ENCODE results near the gene NAA40.

NAA40 gene

GRCh38 chr11:63917692-63918506, 20.9 kb upstream of the NAA40 start:
- Histone ChIP-seq H3K79me2 (ENCODE audit: insufficient read depth, low read length) (no peaks in the 10 kb centered on the region), H3K27me3 (ENCODE audit: insufficient read depth, low read length, poor library complexity, severe bottlenecking) (no peaks in the 10 kb centered on the region), H4K20me1 (ENCODE audit: insufficient read depth, low read length, poor library complexity, severe bottlenecking) (no peaks in the 10 kb centered on the region), H3K4me3 (ENCODE audit: low read length, poor library complexity, severe bottlenecking) (peak overlapping the region; percentile 87), H3K9me3 (ENCODE audit: insufficient read depth, low read depth, low read length) (no peaks in the 10 kb centered on the region), H3F3A (ENCODE audit: low read depth) (no peaks in the 10 kb centered on the region), H3K4me2 (ENCODE audit: low read depth, low read length, poor library complexity, severe bottlenecking) (peak overlapping the region; percentile 73), H3K9ac (ENCODE audit: low read depth, low read length, poor library complexity, severe bottlenecking) (peak overlapping the region; percentile 66), H2AFZ (ENCODE audit: low read length) (0 out of 2 replicates have a peak overlapping the region, but pooled peaks have one; percentile 81), H3K36me3 (ENCODE audit: insufficient read depth, low read length) (no peaks in the 10 kb centered on the region), H3K4me1 (ENCODE audit: insufficient read depth, low read length, poor library complexity, severe bottlenecking) (peaks cover 14% of the 10 kb centered on the region), H3K9me2 (replicated peaks; ENCODE audit: low read depth, low read length) (no peaks in the 10 kb centered on the region)
- TF ChIP-seq CTCF (conservative IDR thresholded peaks at IDR 0.05; ENCODE audit: low read length) (no peak), EZH2phosphoT487 (IDR thresholded peaks at IDR 0.05; ENCODE audit: borderline replicate concordance) (no peak)

- Histone ChIP-seq H3K79me2 (ENCODE audit: insufficient read depth, low read length) (no peaks in the 10 kb centered on the region), H3K36me3 (ENCODE audit: insufficient read depth, low read length) (no peaks in the 10 kb centered on the region), H3K9ac (ENCODE audit: low read depth, low read length, poor library complexity, severe bottlenecking) (no peak overlapping the region), H3K4me3 (ENCODE audit: low read length, poor library complexity, severe bottlenecking) (no peak overlapping the region), H3K4me1 (ENCODE audit: insufficient read depth, low read length, poor library complexity, severe bottlenecking) (peaks cover 14% of the 10 kb centered on the region), H3K9me2 (replicated peaks; ENCODE audit: low read depth, low read length) (no peaks in the 10 kb centered on the region), H4K20me1 (ENCODE audit: insufficient read depth, low read length, poor library complexity, severe bottlenecking) (no peaks in the 10 kb centered on the region), H3K9me3 (ENCODE audit: insufficient read depth, low read depth, low read length) (no peaks in the 10 kb centered on the region), H3K4me2 (ENCODE audit: low read depth, low read length, poor library complexity, severe bottlenecking) (no peak overlapping the region), H2AFZ (ENCODE audit: low read length) (no peak overlapping the region), H3K27me3 (ENCODE audit: insufficient read depth, low read length, poor library complexity, severe bottlenecking) (no peaks in the 10 kb centered on the region), H3F3A (ENCODE audit: low read depth) (no peaks in the 10 kb centered on the region)
- TF ChIP-seq CTCF (conservative IDR thresholded peaks at IDR 0.05; ENCODE audit: low read length) (no peak), EZH2phosphoT487 (IDR thresholded peaks at IDR 0.05; ENCODE audit: borderline replicate concordance) (no peak)
Measured at GRCh38 chr11:63918507-63919191, 20.2 kb upstream of the NAA40 start.

GRCh38 chr11:63919267-63920125, 19.3 kb upstream of the NAA40 start:
- Histone ChIP-seq H3K9ac (ENCODE audit: low read depth, low read length, poor library complexity, severe bottlenecking) (no peak overlapping the region), H3K36me3 (ENCODE audit: insufficient read depth, low read length) (no peaks in the 10 kb centered on the region), H3K4me2 (ENCODE audit: low read depth, low read length, poor library complexity, severe bottlenecking) (no peak overlapping the region), H3K9me3 (ENCODE audit: insufficient read depth, low read depth, low read length) (no peaks in the 10 kb centered on the region), H3K79me2 (ENCODE audit: insufficient read depth, low read length) (no peaks in the 10 kb centered on the region), H3K9me2 (replicated peaks; ENCODE audit: low read depth, low read length) (no peaks in the 10 kb centered on the region), H3K4me1 (ENCODE audit: insufficient read depth, low read length, poor library complexity, severe bottlenecking) (peaks cover 14% of the 10 kb centered on the region), H3K27me3 (ENCODE audit: insufficient read depth, low read length, poor library complexity, severe bottlenecking) (no peaks in the 10 kb centered on the region), H3F3A (ENCODE audit: low read depth) (no peaks in the 10 kb centered on the region), H3K4me3 (ENCODE audit: low read length, poor library complexity, severe bottlenecking) (no peak overlapping the region), H4K20me1 (ENCODE audit: insufficient read depth, low read length, poor library complexity, severe bottlenecking) (no peaks in the 10 kb centered on the region), H2AFZ (ENCODE audit: low read length) (no peak overlapping the region)
- no peak for TF ChIP-seq EZH2phosphoT487 (IDR thresholded peaks at IDR 0.05; ENCODE audit: borderline replicate concordance)
- TF ChIP-seq CTCF (conservative IDR thresholded peaks at IDR 0.05; ENCODE audit: low read length), result no peak
